ENCODE data around the gene WNT9B. TPM values are rescaled to one million over a fixed set of nuclear protein-coding genes. Genes with fewer than 3 reads are reported as not detected.
"Not testable (repeated sequence)": the region's sequence is repeated elsewhere in the genome, so short reads cannot be mapped to it uniquely, and the experiment has no call there.

The WNT9B gene
- total RNA-seq, 1 donor from 2014 or later = 2.0 TPM

DNA sequence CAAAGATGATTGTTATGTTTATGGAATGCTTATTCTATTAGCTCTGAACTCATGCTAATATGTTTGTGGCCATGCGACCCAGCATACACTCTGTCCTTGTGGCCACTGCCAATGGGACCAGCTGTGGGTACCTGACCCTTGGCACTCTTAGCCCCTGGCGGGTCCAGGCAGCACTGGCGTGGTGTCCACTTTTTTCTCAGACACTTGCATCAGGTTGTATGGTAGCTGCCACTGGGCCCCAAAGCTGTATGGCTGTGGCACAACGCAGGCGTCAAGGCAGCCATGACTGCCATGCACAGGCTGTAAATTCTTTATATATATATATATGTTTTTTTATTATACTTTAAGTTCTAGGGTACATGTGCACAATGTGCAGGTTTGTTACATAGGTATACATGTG, 12.2 kb upstream of the WNT9B start:
- peaks cover 14% of the 10 kb centered on the region for H3K27me3 Mint-ChIP-seq (ENCODE audit: low read depth)
- H3K27ac Mint-ChIP-seq = no peak overlapping the region
- H3K36me3 Mint-ChIP-seq = no peaks in the 10 kb centered on the region
- no peak for TF ChIP-seq CTCF (IDR thresholded peaks at IDR 0.05; ENCODE audit: unreplicated experiment)
- peaks cover 9% of the 10 kb centered on the region for H3K4me1 Mint-ChIP-seq
- DNase-seq (ENCODE audit: low spot score in 2 of 2, unreplicated experiment in 2 of 2) = no peak
- H3K4me3 Mint-ChIP-seq = no peak overlapping the region
- peaks cover 8% of the 10 kb centered on the region for H3K9me3 Mint-ChIP-seq

- not testable (repeated sequence) for H3K27ac Mint-ChIP-seq; H3K4me1 Mint-ChIP-seq; DNase-seq (ENCODE audit: low spot score in 2 of 2, unreplicated experiment in 2 of 2); H3K36me3 Mint-ChIP-seq; H3K9me3 Mint-ChIP-seq; H3K4me3 Mint-ChIP-seq
- H3K27me3 Mint-ChIP-seq (ENCODE audit: low read depth) = peaks cover 14% of the 10 kb centered on the region
Observed at GRCh38 chr17:46840596-46840995, 10.8 kb upstream of the WNT9B start.

DNA sequence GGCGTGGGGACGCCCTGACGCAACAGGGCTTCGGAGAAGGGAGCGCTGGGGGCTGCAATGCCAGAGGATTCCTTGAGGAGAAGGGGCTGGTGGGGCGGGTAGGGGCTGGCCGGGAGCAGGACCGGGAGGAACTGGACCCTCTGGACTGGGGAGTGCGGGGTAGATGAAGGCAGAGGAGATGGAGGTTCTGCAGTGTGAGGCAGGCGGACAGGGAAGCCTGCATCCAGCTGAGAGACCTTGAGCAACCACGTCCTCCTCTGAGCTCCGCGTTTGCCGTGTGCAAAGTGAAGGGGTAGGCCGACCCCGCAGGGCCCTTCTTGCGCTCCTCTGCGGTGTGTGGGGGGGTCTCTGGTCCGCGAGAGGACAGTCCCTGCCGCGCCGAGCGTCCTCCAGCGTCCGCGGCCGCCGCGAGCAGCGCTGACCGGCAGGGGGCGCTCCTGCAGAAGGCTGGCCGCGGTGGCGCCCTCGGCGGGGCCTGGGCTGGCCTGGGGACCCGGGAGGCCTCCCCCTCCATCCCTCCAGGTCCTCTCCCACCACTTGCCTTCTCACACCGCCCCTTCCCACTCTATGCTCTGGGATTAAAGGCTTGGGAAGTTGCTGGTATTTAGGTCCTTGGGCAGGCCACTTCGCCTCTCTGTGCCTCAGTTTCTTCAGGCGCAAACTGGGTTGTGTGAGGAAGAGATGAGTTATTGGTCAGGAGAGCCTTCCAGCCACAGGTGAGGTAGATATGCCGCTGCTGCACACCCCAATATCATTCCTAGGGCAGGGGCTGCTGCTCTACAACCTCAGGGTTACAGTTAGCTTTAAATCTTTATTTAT, 9.6 kb upstream of the WNT9B start:
- H3K9me3 Mint-ChIP-seq = peaks cover 8% of the 10 kb centered on the region
- no peaks in the 10 kb centered on the region for H3K4me1 Mint-ChIP-seq
- TF ChIP-seq CTCF (IDR thresholded peaks at IDR 0.05; ENCODE audit: unreplicated experiment) = peak; percentile 90
- peaks cover 14% of the 10 kb centered on the region for H3K27me3 Mint-ChIP-seq (ENCODE audit: low read depth)
- peak in 1 of 2 experiments; percentile 72 for DNase-seq (ENCODE audit: low spot score in 2 of 2, unreplicated experiment in 2 of 2)
- H3K27ac Mint-ChIP-seq = no peak overlapping the region
- no peaks in the 10 kb centered on the region for H3K36me3 Mint-ChIP-seq
- H3K4me3 Mint-ChIP-seq = peak overlapping the region; percentile 18

GRCh38 chr17:46842835-46843234, 8.5 kb upstream of the WNT9B start:
- no peak overlapping the region for H3K4me3 Mint-ChIP-seq
- peaks cover 17% of the 10 kb centered on the region for H3K27me3 Mint-ChIP-seq (ENCODE audit: low read depth)
- TF ChIP-seq CTCF (IDR thresholded peaks at IDR 0.05; ENCODE audit: unreplicated experiment) = peak; percentile 68
- no peak overlapping the region for H3K27ac Mint-ChIP-seq
- peaks cover 8% of the 10 kb centered on the region for H3K9me3 Mint-ChIP-seq
- DNase-seq (ENCODE audit: low spot score in 2 of 2, unreplicated experiment in 2 of 2) = no peak
- H3K4me1 Mint-ChIP-seq = no peaks in the 10 kb centered on the region
- H3K36me3 Mint-ChIP-seq = no peaks in the 10 kb centered on the region

DNA sequence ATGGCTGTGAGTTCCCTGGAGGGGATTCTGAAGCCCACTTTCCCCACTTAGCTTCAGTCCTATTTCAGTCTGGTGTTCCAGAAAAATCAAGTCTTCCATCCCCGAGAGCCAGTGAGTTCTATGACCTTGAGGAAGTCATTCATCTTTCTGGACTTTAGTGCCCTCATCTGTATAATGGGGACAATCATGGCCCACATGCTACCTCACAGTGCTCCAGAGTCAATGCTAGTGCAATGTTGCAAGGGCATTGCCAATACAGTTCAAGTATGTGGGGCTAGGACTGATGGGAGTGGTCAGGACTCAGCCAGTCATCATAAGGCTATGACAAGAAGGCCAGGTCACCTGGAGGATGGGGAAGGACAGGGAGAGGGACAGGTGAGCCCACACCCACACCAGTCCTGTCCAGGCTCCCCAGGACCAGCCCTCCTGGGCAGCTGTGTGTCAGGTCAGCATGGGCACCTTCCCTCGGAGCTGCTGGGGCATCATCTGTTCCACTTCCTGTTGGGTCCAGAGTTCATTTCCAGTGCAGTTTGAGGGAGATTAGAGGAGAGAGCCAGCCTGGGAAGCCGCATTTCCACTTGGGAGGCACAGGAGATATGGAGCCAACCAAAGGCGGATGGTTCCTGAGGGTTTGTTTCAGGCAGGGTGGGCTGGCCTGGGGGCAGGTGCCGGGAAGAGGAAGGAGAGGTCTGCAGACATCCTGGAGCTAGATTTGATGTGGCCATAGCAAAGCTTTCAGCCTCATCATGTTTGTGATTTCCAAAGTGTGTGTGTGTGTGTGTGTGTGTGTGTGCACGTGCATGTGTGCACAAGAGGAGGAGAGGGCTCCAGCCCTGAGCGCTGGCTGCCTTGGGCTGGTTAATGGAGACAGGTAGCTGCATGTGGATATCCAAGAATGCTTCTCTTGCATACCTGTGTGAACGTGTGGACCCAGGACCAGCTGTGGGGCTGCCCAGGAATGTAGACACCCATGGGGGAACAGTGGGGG, 3.9 kb upstream of the WNT9B start:
- Mint-ChIP-seq H3K4me1 (peaks cover 9% of the 10 kb centered on the region), H3K4me3 (no peak overlapping the region), H3K9me3 (peaks cover 8% of the 10 kb centered on the region), H3K36me3 (no peaks in the 10 kb centered on the region), H3K27me3 (ENCODE audit: low read depth) (peaks cover 32% of the 10 kb centered on the region), H3K27ac (no peak overlapping the region)
- DNase-seq (ENCODE audit: low spot score in 2 of 2, unreplicated experiment in 2 of 2) = no peak
- TF ChIP-seq CTCF (IDR thresholded peaks at IDR 0.05; ENCODE audit: unreplicated experiment) = no peak

- H3K36me3 Mint-ChIP-seq = no peaks in the 10 kb centered on the region
- no peak overlapping the region for H3K4me3 Mint-ChIP-seq
- no peak for DNase-seq (ENCODE audit: low spot score in 2 of 2, unreplicated experiment in 2 of 2)
- TF ChIP-seq CTCF (IDR thresholded peaks at IDR 0.05; ENCODE audit: unreplicated experiment) = no peak
- no peak overlapping the region for H3K27ac Mint-ChIP-seq
- H3K27me3 Mint-ChIP-seq (ENCODE audit: low read depth) = peaks cover 38% of the 10 kb centered on the region
- H3K4me1 Mint-ChIP-seq = peaks cover 11% of the 10 kb centered on the region
- H3K9me3 Mint-ChIP-seq = peaks cover under 1% of the 10 kb centered on the region
Observed at GRCh38 chr17:46848534-46848933, 2.8 kb upstream of the WNT9B start.
